Caco-2 (cell line): Measurements from ENCODE around the gene IZUMO4. TPM values are rescaled to one million over a fixed set of nuclear protein-coding genes. Genes with fewer than 3 reads are reported as not detected.

Source experiments
- BruUV-seq: library from RNA; stranded (reverse); fragments of 400-500 nt; replicated peaks from 2 replicates; lab custom pipeline; 2021; lab: Mats Ljungman, UMichigan
- CTCF ChIA-PET: fragments of 300-600 bp; sonication (Branson Sonifier 250); formaldehyde crosslinking; loops from one replicate; lab custom pipeline; 2022; ENCODE audit warnings: antibody characterized with exemption; lab: Charles Lee
- POLR2A ChIA-PET: fragments of 300-600 bp; sonication (Branson Sonifier 250); formaldehyde crosslinking; loops from one replicate; lab custom pipeline; 2022; ENCODE audit warnings: antibody characterized with exemption; lab: Charles Lee
- DNase-seq, 2 experiments: peaks; one replicate each; pipeline versions ENCODE4 v3.0.0 to v3.0.0-alpha.2; 2020 to 2022
- H3K27me3 ChIP-seq: replicated peaks from 2 replicates; pipeline ENCODE4 v1.6.0; 2011; ENCODE audit warnings: low read length; ENCODE audit not compliant: control insufficient read depth, insufficient read depth
- H3K36me3 ChIP-seq: 2 replicates; pipeline ENCODE4 v1.5.1; 2011; ENCODE audit warnings: low read length; ENCODE audit not compliant: control insufficient read depth, insufficient read depth
- H3K4me1 ChIP-seq: fragments of 250-450 bp; sonication (Bioruptor Pico); 2 replicates; pipeline ENCODE4 v1.5.1; 2020; ENCODE audit warnings: mild to moderate bottlenecking
- H3K4me3 ChIP-seq: 2 replicates; pipeline ENCODE4 v1.5.1; 2011; ENCODE audit warnings: low read depth, mild to moderate bottlenecking, control low read depth, low read length
- H3K9me3 ChIP-seq: fragments of 250-450 bp; sonication (Bioruptor Pico); 2 replicates; pipeline ENCODE4 v1.5.1; 2020; ENCODE audit warnings: mild to moderate bottlenecking, moderate library complexity
- H3K27ac Mint-ChIP-seq: one replicate; pipeline ENCODE4 v1.8.0; 2022; ENCODE audit warnings: mixed read lengths; ENCODE audit not compliant: unreplicated experiment
- H3K27me3 Mint-ChIP-seq: one replicate; pipeline ENCODE4 v1.8.0; 2022; ENCODE audit warnings: mixed read lengths; ENCODE audit not compliant: insufficient read depth, unreplicated experiment
- H3K36me3 Mint-ChIP-seq: one replicate; pipeline ENCODE4 v1.8.0; 2022; ENCODE audit warnings: mild to moderate bottlenecking, mixed read lengths; ENCODE audit not compliant: insufficient read depth, unreplicated experiment
- H3K4me1 Mint-ChIP-seq: one replicate; pipeline ENCODE4 v1.8.0; 2022; ENCODE audit warnings: low read depth, mixed read lengths; ENCODE audit not compliant: unreplicated experiment
- H3K4me3 Mint-ChIP-seq: one replicate; pipeline ENCODE4 v1.8.0; 2022; ENCODE audit warnings: mild to moderate bottlenecking, moderate library complexity, mixed read lengths; ENCODE audit not compliant: unreplicated experiment
- H3K9me3 Mint-ChIP-seq: one replicate; pipeline ENCODE4 v1.8.0; 2022; ENCODE audit warnings: mixed read lengths; ENCODE audit not compliant: unreplicated experiment
- CTCF ChIP-seq, 2 experiments: fragments of 200-600 bp in 1 of 2; IDR thresholded peaks; 1 replicate in 1 of 2; 2 replicates in 1 of 2; pipeline versions ENCODE4 v1.5.1 to v1.8.0; 2011 to 2022; ENCODE audit warnings: antibody characterized with exemption in 1 of 2, control low read depth in 1 of 2, inconsistent platforms in 1 of 2, low read depth in 1 of 2, low read length in 1 of 2, mild to moderate bottlenecking in 1 of 2, moderate library complexity in 1 of 2; ENCODE audit not compliant: insufficient read depth in 1 of 2, severe bottlenecking in 1 of 2, unreplicated experiment in 1 of 2
- intact Hi-C: fragments of 100-400 bp; cut with micrococcal nuclease; formaldehyde crosslinking; loops from one replicate; pipeline ENCODE4 v1.10.0; 2022; ENCODE audit not compliant: unreplicated experiment
- total RNA-seq: library from RNA; stranded (reverse); gene quantifications from 2 replicates; pipeline ENCODE4 v1.2.3, GENCODE V29; 2022

IZUMO4 gene
- total RNA-seq, 1 experiment from 2014 or later, result 1.1 TPM

- H3K27me3 Mint-ChIP-seq, result no peaks in the 10 kb centered on the region
- peaks cover 11% of the 10 kb centered on the region for H3K4me1 ChIP-seq
- H3K4me3 ChIP-seq, result no peak overlapping the region
- DNase-seq, result no peak
- ChIA-PET CTCF (interaction anchor here (0.6 to 0.9 kb wide), 2 partner anchors 23 to 215 kb away, joined by 3 read pairs; no protein-coding TSS in a partner anchor), POLR2A (interaction anchor here (0.6 kb wide), 1 partner anchor 98 kb away, joined by 3 read pairs; no protein-coding TSS in a partner anchor)
- no peaks in the 10 kb centered on the region for H3K27me3 ChIP-seq
- TF ChIP-seq CTCF (IDR thresholded peaks at IDR 0.05; ENCODE audit: insufficient read depth in 1 of 2, low read depth in 1 of 2, low read length in 1 of 2, severe bottlenecking in 1 of 2, unreplicated experiment in 1 of 2), result no peak
- H3K9me3 ChIP-seq, result no peaks in the 10 kb centered on the region
- intact Hi-C loops, result no loop called here
- no peaks in the 10 kb centered on the region; the same call in 1 of the 2 replicates for H3K36me3 ChIP-seq
- H3K36me3 Mint-ChIP-seq, result peaks cover 43% of the 10 kb centered on the region
- BruUV-seq, result no TSS peak
- H3K27ac Mint-ChIP-seq, result no peak overlapping the region
- no peaks in the 10 kb centered on the region for H3K9me3 Mint-ChIP-seq
- H3K4me1 Mint-ChIP-seq, result no peaks in the 10 kb centered on the region
- H3K4me3 Mint-ChIP-seq, result no peak overlapping the region
These were observed 49.1 kb downstream of the IZUMO4 start for GRCh38 chr19:2145831-2146241.

GRCh38 chr19:2148482-2149135 lies 51.9 kb downstream of the IZUMO4 start:
- no peak overlapping the region for H3K4me3 Mint-ChIP-seq
- no peak for TF ChIP-seq CTCF (IDR thresholded peaks at IDR 0.05; ENCODE audit: insufficient read depth in 1 of 2, low read depth in 1 of 2, low read length in 1 of 2, severe bottlenecking in 1 of 2, unreplicated experiment in 1 of 2)
- Histone ChIP-seq H3K27me3 (no peaks in the 10 kb centered on the region), H3K36me3 (no peaks in the 10 kb centered on the region; the same call in 1 of the 2 replicates), H3K4me3 (no peak overlapping the region), H3K9me3 (no peaks in the 10 kb centered on the region), H3K4me1 (peaks cover 11% of the 10 kb centered on the region)
- no peaks in the 10 kb centered on the region for H3K9me3 Mint-ChIP-seq
- BruUV-seq, result no TSS peak
- H3K27ac Mint-ChIP-seq, result no peak overlapping the region
- intact Hi-C loops, result no loop called here
- ChIA-PET POLR2A (no interaction called here), CTCF (interaction anchor here (0.7 kb wide), 1 partner anchor 73 kb away, joined by 6 read pairs; no protein-coding TSS in a partner anchor)
- peaks cover 40% of the 10 kb centered on the region for H3K36me3 Mint-ChIP-seq
- H3K4me1 Mint-ChIP-seq, result no peaks in the 10 kb centered on the region
- DNase-seq, result no peak
- no peaks in the 10 kb centered on the region for H3K27me3 Mint-ChIP-seq

Other genes starting within 250 kb of the IZUMO4 start
- 43.0 and 46.6 TPM in 2 replicates for gene REXO1, start 248.4 kb upstream of the IZUMO4 start, total RNA-seq
- 26.5 and 26.8 TPM in 2 replicates for gene KLF16, start 233.3 kb upstream of the IZUMO4 start, total RNA-seq
- 47.7 and 51.8 TPM in 2 replicates for gene ABHD17A, start 211.4 kb upstream of the IZUMO4 start, total RNA-seq
- 12.6 and 14.0 TPM in 2 replicates for gene ADAT3, start 191.5 kb upstream of the IZUMO4 start, total RNA-seq
- gene SCAMP4, start 191.5 kb upstream of the IZUMO4 start, total RNA-seq, result 78.3 and 84.1 TPM in 2 replicates
- gene CSNK1G2, start 155.7 kb upstream of the IZUMO4 start, total RNA-seq, result 44.4 and 49.6 TPM in 2 replicates
- 47.0 and 52.2 TPM in 2 replicates for gene BTBD2, start 81.2 kb upstream of the IZUMO4 start, total RNA-seq
- gene MKNK2, start 45.7 kb upstream of the IZUMO4 start, total RNA-seq, result 136 and 162 TPM in 2 replicates
- gene MOB3A, start 589 bp upstream of the IZUMO4 start, total RNA-seq, result 10.8 and 11.7 TPM in 2 replicates
- gene AP3D1, start 54.7 kb downstream of the IZUMO4 start, total RNA-seq, result 150 and 151 TPM in 2 replicates
- 51.8 and 55.6 TPM in 2 replicates for gene DOT1L, start 67.0 kb downstream of the IZUMO4 start, total RNA-seq
- 119 TPM in 2 replicates for gene PLEKHJ1, start 139.4 kb downstream of the IZUMO4 start, total RNA-seq
- 129 and 135 TPM in 2 replicates for gene SF3A2, start 139.9 kb downstream of the IZUMO4 start, total RNA-seq
- gene AMH, start 152.4 kb downstream of the IZUMO4 start, total RNA-seq, result 19.3 and 19.4 TPM in 2 replicates
- gene JSRP1, start 159.5 kb downstream of the IZUMO4 start, total RNA-seq, result not detected in 2 replicates
- not detected in 2 replicates for gene PEAK3, start 185.3 kb downstream of the IZUMO4 start, total RNA-seq
- 1.3 and 1.4 TPM in 2 replicates for gene LINGO3, start 211.2 kb downstream of the IZUMO4 start, total RNA-seq
- 141 and 152 TPM in 2 replicates for gene LSM7, start 231.7 kb downstream of the IZUMO4 start, total RNA-seq
- 90.6 and 92.3 TPM in 2 replicates for gene SPPL2B, start 231.8 kb downstream of the IZUMO4 start, total RNA-seq